K562 (cell line): ENCODE results near the gene MAN1A1. TPM values are rescaled to one million over a fixed set of nuclear protein-coding genes. Genes with fewer than 3 reads are reported as not detected.
A peak's percentile ranks its signal among the peaks of the same experiment; 100 is the strongest.

Source experiments
- CC2D1A ChIP-seq: fragments of 450-650 bp; IDR thresholded peaks from 2 replicates; pipeline ENCODE4 v1.6.1; 2017; ENCODE audit warnings: mild to moderate bottlenecking
- MIER1 ChIP-seq: fragments of 450-650 bp; IDR thresholded peaks from 2 replicates; pipeline ENCODE4 v1.6.1; 2016; ENCODE audit warnings: antibody characterized with exemption, mild to moderate bottlenecking, low read depth
- POLR2B ChIP-seq: fragments of 450-650 bp; IDR thresholded peaks from 2 replicates; pipeline ENCODE4 v1.6.1; 2018; ENCODE audit warnings: low read depth; ENCODE audit not compliant: partially characterized antibody
- ZBTB2 ChIP-seq: fragments of 450-650 bp; IDR thresholded peaks from 2 replicates; pipeline ENCODE4 v1.6.1; 2016; ENCODE audit warnings: antibody characterized with exemption
- ZBTB40 ChIP-seq, 2 experiments: fragments of 450-650 bp in 1 of 2; sonication (generic) in 1 of 2; formaldehyde crosslinking in 1 of 2; IDR thresholded peaks; 2 replicates each; pipeline versions ENCODE4 v1.7.1 to v1.9.0; 2016 to 2022; ENCODE audit warnings: inconsistent platforms in 1 of 2, mild to moderate bottlenecking in 1 of 2, missing genetic modification reagents in 1 of 2
- ZBTB49 ChIP-seq: sonication (generic); formaldehyde crosslinking; IDR thresholded peaks from 2 replicates; pipeline ENCODE4 v1.8.0; 2022; ENCODE audit warnings: missing genetic modification reagents, mild to moderate bottlenecking, borderline replicate concordance
- polyA plus RNA-seq, 8 experiments: library from polyadenylated mRNA; depleted of rRNA in 4 of 8; stranded (reverse) in 5 of 8; unstranded in 3 of 8; fragments of >200 nt; fragmentation: Nextera tagmentation in 2 of 8; fragmentation: Illumina TruSeq in 1 of 8; extraction: Ambion mirVana in 2 of 8; extraction: Trizol in 1 of 8; gene quantifications; 2 replicates each; pipeline versions ENCODE4 v1.2.1 to v1.2.3, GENCODE V29; 2011 to 2014; ENCODE audit warnings: inconsistent platforms in 1 of 8, missing spikeins in 1 of 8
- total RNA-seq, 7 experiments: library from RNA; depleted of rRNA in 6 of 7; stranded (reverse); fragments of >200 nt in 6 of 7; fragmentation: Illumina TruSeq in 2 of 7; extraction: Trizol in 2 of 7; gene quantifications; 2 replicates each; pipeline versions ENCODE4 v1.2.1 to v1.2.3, GENCODE V29; 2011 to 2021; ENCODE audit warnings: low replicate concordance in 1 of 7
- TF ChIP-seq, protein P1 (sequence below): sonication (generic); formaldehyde crosslinking; IDR thresholded peaks from 2 replicates; pipeline ENCODE4 v1.8.1; 2023; ENCODE audit warnings: missing genetic modification reagents, mild to moderate bottlenecking, borderline replicate concordance

MAN1A1 gene
- total and polyA plus RNA-seq, 9 of the 15 experiments (the other 6 are each of a cell fraction or from before 2014, with no cell fraction given), result 24.5 to 78.4 (median 59.7) TPM

- TF ChIP-seq ZBTB2, result no peak; the same call in 1 of the 2 replicates
- no peak for TF ChIP-seq POLR2B
- TF ChIP-seq MIER1, result no peak
- TF ChIP-seq CC2D1A, result peak; percentile 90; the same call in 1 of the 2 replicates
- TF ChIP-seq, protein P1, sequence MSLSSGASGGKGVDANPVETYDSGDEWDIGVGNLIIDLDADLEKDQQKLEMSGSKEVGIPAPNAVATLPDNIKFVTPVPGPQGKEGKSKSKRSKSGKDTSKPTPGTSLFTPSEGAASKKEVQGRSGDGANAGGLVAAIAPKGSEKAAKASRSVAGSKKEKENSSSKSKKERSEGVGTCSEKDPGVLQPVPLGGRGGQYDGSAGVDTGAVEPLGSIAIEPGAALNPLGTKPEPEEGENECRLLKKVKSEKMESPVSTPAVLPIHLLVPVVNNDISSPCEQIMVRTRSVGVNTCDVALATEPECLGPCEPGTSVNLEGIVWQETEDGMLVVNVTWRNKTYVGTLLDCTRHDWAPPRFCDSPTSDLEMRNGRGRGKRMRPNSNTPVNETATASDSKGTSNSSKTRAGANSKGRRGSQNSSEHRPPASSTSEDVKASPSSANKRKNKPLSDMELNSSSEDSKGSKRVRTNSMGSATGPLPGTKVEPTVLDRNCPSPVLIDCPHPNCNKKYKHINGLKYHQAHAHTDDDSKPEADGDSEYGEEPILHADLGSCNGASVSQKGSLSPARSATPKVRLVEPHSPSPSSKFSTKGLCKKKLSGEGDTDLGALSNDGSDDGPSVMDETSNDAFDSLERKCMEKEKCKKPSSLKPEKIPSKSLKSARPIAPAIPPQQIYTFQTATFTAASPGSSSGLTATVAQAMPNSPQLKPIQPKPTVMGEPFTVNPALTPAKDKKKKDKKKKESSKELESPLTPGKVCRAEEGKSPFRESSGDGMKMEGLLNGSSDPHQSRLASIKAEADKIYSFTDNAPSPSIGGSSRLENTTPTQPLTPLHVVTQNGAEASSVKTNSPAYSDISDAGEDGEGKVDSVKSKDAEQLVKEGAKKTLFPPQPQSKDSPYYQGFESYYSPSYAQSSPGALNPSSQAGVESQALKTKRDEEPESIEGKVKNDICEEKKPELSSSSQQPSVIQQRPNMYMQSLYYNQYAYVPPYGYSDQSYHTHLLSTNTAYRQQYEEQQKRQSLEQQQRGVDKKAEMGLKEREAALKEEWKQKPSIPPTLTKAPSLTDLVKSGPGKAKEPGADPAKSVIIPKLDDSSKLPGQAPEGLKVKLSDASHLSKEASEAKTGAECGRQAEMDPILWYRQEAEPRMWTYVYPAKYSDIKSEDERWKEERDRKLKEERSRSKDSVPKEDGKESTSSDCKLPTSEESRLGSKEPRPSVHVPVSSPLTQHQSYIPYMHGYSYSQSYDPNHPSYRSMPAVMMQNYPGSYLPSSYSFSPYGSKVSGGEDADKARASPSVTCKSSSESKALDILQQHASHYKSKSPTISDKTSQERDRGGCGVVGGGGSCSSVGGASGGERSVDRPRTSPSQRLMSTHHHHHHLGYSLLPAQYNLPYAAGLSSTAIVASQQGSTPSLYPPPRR, result no peak
- TF ChIP-seq ZBTB49 (CRISPR knock-in tag), result no peak
- no peak for TF ChIP-seq ZBTB40 (IDR thresholded peaks at IDR 0.05)
- no peak for TF ChIP-seq ZBTB40 (CRISPR knock-in tag; IDR thresholded peaks at IDR 0.05)
Observed at GRCh38 chr6:119324718-119325117, 24.8 kb downstream of the MAN1A1 start (continued).
